OCI-LY1 (cell line): ENCODE results near the gene PHC1.
A peak's percentile ranks its signal among the peaks of the same experiment; 100 is the strongest.

ENCODE experiments used
- H2AFZ ChIP-seq: fragments of 200-600 bp; sonication (generic), shearing (Covaris generic); 2 replicates; pipeline ENCODE4 v1.6.0; 2014; ENCODE audit warnings: antibody characterized with exemption, mild to moderate bottlenecking, low read length
- H3F3A ChIP-seq: fragments of 200-600 bp; sonication (generic), shearing (Covaris generic); 2 replicates; pipeline ENCODE4 v1.6.0; 2014; ENCODE audit warnings: mild to moderate bottlenecking, antibody characterized with exemption, low read length, moderate library complexity; ENCODE audit not compliant: insufficient read depth
- H3K27ac ChIP-seq: fragments of 200-600 bp; sonication (generic); 2 replicates; pipeline ENCODE4 v1.5.1; 2014; ENCODE audit warnings: low read length, mixed run types, mild to moderate bottlenecking, low read depth; ENCODE audit not compliant: poor library complexity, severe bottlenecking
- H3K27me3 ChIP-seq: fragments of 200-600 bp; sonication (generic); 2 replicates; pipeline ENCODE4 v1.6.0; 2014; ENCODE audit warnings: antibody characterized with exemption, mild to moderate bottlenecking, low read length, moderate library complexity; ENCODE audit not compliant: insufficient read depth
- H3K36me3 ChIP-seq: fragments of 200-600 bp; sonication (generic); 2 replicates; pipeline ENCODE4 v1.6.1; 2014; ENCODE audit warnings: mild to moderate bottlenecking, antibody characterized with exemption, low read length, moderate library complexity, mixed read lengths; ENCODE audit not compliant: insufficient read depth
- H3K4me1 ChIP-seq: fragments of 200-600 bp; sonication (generic); 2 replicates; pipeline ENCODE4 v1.5.1; 2014; ENCODE audit warnings: mild to moderate bottlenecking, low read length, moderate library complexity; ENCODE audit not compliant: insufficient read depth, severe bottlenecking
- H3K4me2 ChIP-seq: fragments of 200-600 bp; sonication (generic), shearing (Covaris generic); 2 replicates; pipeline ENCODE4 v1.6.1; 2014; ENCODE audit warnings: low read length
- H3K4me3 ChIP-seq: fragments of 200-600 bp; sonication (generic); 2 replicates; pipeline ENCODE4 v1.5.1; 2014; ENCODE audit warnings: low read length, low read depth, mild to moderate bottlenecking, mixed read lengths; ENCODE audit not compliant: poor library complexity, severe bottlenecking
- H3K79me2 ChIP-seq: fragments of 200-600 bp; shearing (Covaris generic); 2 replicates; pipeline ENCODE4 v1.6.1; 2016; ENCODE audit warnings: mixed run types, low read length, mixed read lengths; ENCODE audit not compliant: insufficient read depth
- H3K9ac ChIP-seq: fragments of 200-600 bp; sonication (generic), shearing (Covaris generic); 2 replicates; pipeline ENCODE4 v1.6.1; 2014; ENCODE audit warnings: mild to moderate bottlenecking, low read length, mixed read lengths
- H3K9me2 ChIP-seq: fragments of 200-600 bp; sonication (generic), shearing (Covaris generic); 2 replicates; pipeline ENCODE4 v1.6.1; 2014; ENCODE audit warnings: low read depth, mild to moderate bottlenecking, low read length, mixed read lengths
- H3K9me3 ChIP-seq: fragments of 200-600 bp; shearing (Covaris generic); 2 replicates; pipeline ENCODE4 v1.6.1; 2014; ENCODE audit warnings: low read length, mixed read lengths
- H4K20me1 ChIP-seq: fragments of 200-600 bp; sonication (generic), shearing (Covaris generic); 2 replicates; pipeline ENCODE4 v1.6.0; 2016; ENCODE audit warnings: mild to moderate bottlenecking, low read length; ENCODE audit not compliant: insufficient read depth
- EZH2 ChIP-seq: fragments of 200-600 bp; sonication (generic), shearing (Covaris generic); IDR thresholded peaks from 2 replicates; pipeline ENCODE4 v1.8.0; 2017; ENCODE audit warnings: borderline replicate concordance, mixed run types, mild to moderate bottlenecking, antibody characterized with exemption, low read length, moderate library complexity, mixed read lengths
- TF ChIP-seq, protein P1 (sequence below): fragments of 200-600 bp; sonication (generic), shearing (Covaris generic); IDR thresholded peaks from 2 replicates; pipeline ENCODE4 v1.5.1; 2017; ENCODE audit warnings: mild to moderate bottlenecking, antibody characterized with exemption, low read length, moderate library complexity, mixed read lengths

Gene PHC1

DNA sequence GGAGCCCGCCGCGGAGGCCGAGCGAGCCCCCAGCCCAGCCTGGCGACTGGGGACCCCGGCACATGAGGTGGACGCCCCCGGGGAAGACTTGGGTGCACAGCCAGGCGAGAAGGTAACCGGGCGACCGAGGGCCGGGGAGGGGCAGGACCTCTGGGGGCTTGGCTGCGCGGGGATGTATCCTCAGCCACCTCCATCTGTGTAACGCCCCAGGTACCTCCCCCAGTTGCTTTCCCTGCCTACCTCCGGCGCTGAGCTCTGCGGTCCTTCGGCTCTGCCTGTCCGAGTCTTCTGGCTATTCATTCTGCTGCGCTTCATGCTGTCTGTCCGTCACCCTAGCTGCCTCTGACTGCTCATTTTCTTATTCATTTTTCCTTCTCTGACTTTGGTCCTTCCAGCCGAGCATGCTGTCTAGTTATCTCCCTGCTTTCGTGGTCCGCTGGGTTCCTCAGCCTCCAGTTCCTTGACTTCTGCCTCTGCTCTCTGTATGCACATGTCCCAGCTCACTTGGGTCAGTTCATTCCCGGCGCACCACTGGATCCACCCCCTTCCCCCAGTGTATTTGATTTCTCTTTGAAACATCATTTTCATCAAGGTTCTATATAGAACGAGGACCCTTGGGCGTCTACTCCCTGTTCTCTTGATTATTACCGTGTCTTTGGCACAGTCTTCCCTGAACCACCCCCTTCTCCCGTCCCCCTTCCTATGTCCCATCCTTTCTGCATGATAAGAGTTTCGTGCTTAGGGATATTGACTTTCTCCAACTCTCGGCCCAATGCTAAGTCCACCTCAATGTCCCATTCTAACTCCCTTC, 612 bp downstream of the PHC1 start:
- Histone ChIP-seq H3F3A (peaks cover 7% of the 10 kb centered on the region; the same call in 1 of the 2 replicates), H3K36me3 (peaks cover 6% of the 10 kb centered on the region; the same call in 1 of the 2 replicates), H3K9me2 (no peaks in the 10 kb centered on the region), H3K27me3 (no peaks in the 10 kb centered on the region), H3K4me1 (peaks cover 45% of the 10 kb centered on the region), H3K79me2 (0 out of 2 replicates have a peak, but pooled peaks cover 6% of the 10 kb centered on the region), H3K27ac (no peak overlapping the region), H3K9ac (peak overlapping the region; percentile 70), H2AFZ (no peak overlapping the region), H4K20me1 (no peaks in the 10 kb centered on the region), H3K4me3 (peak overlapping the region; percentile 73), H3K4me2 (peak overlapping the region; percentile 84), H3K9me3 (no peaks in the 10 kb centered on the region)
- TF ChIP-seq, protein P1, sequence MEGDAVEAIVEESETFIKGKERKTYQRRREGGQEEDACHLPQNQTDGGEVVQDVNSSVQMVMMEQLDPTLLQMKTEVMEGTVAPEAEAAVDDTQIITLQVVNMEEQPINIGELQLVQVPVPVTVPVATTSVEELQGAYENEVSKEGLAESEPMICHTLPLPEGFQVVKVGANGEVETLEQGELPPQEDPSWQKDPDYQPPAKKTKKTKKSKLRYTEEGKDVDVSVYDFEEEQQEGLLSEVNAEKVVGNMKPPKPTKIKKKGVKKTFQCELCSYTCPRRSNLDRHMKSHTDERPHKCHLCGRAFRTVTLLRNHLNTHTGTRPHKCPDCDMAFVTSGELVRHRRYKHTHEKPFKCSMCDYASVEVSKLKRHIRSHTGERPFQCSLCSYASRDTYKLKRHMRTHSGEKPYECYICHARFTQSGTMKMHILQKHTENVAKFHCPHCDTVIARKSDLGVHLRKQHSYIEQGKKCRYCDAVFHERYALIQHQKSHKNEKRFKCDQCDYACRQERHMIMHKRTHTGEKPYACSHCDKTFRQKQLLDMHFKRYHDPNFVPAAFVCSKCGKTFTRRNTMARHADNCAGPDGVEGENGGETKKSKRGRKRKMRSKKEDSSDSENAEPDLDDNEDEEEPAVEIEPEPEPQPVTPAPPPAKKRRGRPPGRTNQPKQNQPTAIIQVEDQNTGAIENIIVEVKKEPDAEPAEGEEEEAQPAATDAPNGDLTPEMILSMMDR, result no peak
- no peak for TF ChIP-seq EZH2

DNA sequence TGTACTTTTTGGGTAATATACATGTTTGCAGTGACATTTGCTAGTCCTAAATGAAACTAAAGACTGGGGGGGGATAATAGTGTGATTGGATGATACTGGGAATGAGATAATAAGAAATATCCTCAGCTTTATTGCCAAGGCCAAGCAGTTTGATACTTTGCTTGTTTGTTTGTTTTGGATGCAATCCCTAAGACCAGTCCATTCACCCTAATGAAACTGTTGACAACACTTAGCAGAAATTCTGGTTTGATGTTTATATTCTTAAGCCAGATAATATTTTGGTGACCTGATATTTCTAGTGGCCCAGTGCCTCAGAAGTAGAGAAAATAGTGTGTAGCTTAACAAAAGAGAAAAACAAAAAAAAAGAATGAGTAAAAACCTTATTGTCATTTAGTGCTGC, 1.8 kb downstream of the PHC1 start:
- peak overlapping the region; percentile 73 for H3K4me3 ChIP-seq
- H3K36me3 ChIP-seq, result peaks cover 15% of the 10 kb centered on the region; the same call in 1 of the 2 replicates
- no peaks in the 10 kb centered on the region for H3K27me3 ChIP-seq
- peak overlapping the region; percentile 84 for H3K4me2 ChIP-seq
- H2AFZ ChIP-seq, result no peak overlapping the region
- H3K9ac ChIP-seq, result no peak overlapping the region; the same call in 1 of the 2 replicates
- no peaks in the 10 kb centered on the region for H4K20me1 ChIP-seq
- no peaks in the 10 kb centered on the region for H3K9me3 ChIP-seq
- H3K9me2 ChIP-seq, result no peaks in the 10 kb centered on the region
- peaks cover 7% of the 10 kb centered on the region; the same call in 1 of the 2 replicates for H3F3A ChIP-seq
- H3K27ac ChIP-seq, result no peak overlapping the region
- TF ChIP-seq, protein P1, result no peak
- TF ChIP-seq EZH2, result no peak
- peaks cover 43% of the 10 kb centered on the region for H3K4me1 ChIP-seq
- H3K79me2 ChIP-seq, result 0 out of 2 replicates have a peak, but pooled peaks cover 6% of the 10 kb centered on the region

DNA sequence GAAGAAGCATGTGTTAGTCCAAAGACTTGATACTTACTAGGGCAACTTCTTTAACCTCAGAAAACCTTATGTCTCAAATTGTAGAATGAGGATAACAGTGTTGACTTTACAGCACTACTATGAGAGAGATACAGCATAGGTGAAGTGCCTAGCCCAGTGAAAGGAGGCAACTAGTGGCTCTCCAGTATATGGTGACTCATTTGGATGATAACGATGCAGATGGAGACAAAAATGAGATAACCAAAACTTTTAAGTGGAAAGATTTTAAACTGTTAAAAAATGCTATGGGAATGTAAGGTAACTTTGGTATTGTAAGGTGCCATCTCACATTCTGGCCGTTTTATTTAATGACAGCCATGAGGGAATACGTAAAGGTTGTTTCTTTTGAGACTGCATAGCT, 2.7 kb downstream of the PHC1 start:
- H3K4me3 ChIP-seq, result no peak overlapping the region
- no peak overlapping the region for H3K27ac ChIP-seq
- TF ChIP-seq, protein P1, result no peak
- no peak for TF ChIP-seq EZH2
- H3K36me3 ChIP-seq, result peaks cover 19% of the 10 kb centered on the region; the same call in 1 of the 2 replicates
- H3K79me2 ChIP-seq, result 0 out of 2 replicates have a peak, but pooled peaks cover 6% of the 10 kb centered on the region
- H4K20me1 ChIP-seq, result no peaks in the 10 kb centered on the region
- H3K4me2 ChIP-seq, result no peak overlapping the region
- H3K9ac ChIP-seq, result no peak overlapping the region; the same call in 1 of the 2 replicates
- H3F3A ChIP-seq, result peaks cover 7% of the 10 kb centered on the region; the same call in 1 of the 2 replicates
- H3K4me1 ChIP-seq, result peaks cover 35% of the 10 kb centered on the region
- no peaks in the 10 kb centered on the region for H3K27me3 ChIP-seq
- H2AFZ ChIP-seq, result no peak overlapping the region
- no peaks in the 10 kb centered on the region for H3K9me2 ChIP-seq
- no peaks in the 10 kb centered on the region for H3K9me3 ChIP-seq
